Fibroblast of lung (primary cell): ENCODE results near the gene SAPCD2. TPM values are rescaled to one million over a fixed set of nuclear protein-coding genes. Genes with fewer than 3 reads are reported as not detected.

ENCODE experiments used
- DNase-seq, 2 donors: peaks; one replicate each; pipeline versions ENCODE4 v3.0.0 to v3.0.0-alpha.2; 2010; ENCODE audit warnings: low read depth in 2 of 2
- H2AFZ ChIP-seq: 2 replicates; pipeline ENCODE4 v1.5.1; 2012; ENCODE audit warnings: low read length, control low read depth, inconsistent platforms
- H3K27ac ChIP-seq: 2 replicates; pipeline ENCODE4 v1.5.1; 2011; ENCODE audit warnings: low read length, control low read depth; ENCODE audit not compliant: insufficient read depth
- H3K27me3 ChIP-seq: 2 replicates; pipeline ENCODE4 v1.5.1; 2011; ENCODE audit warnings: mild to moderate bottlenecking, low read length; ENCODE audit not compliant: control insufficient read depth, insufficient read depth
- H3K36me3 ChIP-seq: 2 replicates; pipeline ENCODE4 v1.5.1; 2011; ENCODE audit warnings: low read length; ENCODE audit not compliant: control insufficient read depth, insufficient read depth
- H3K4me1 ChIP-seq: 2 replicates; pipeline ENCODE4 v1.5.1; 2011; ENCODE audit warnings: low read length; ENCODE audit not compliant: control insufficient read depth, insufficient read depth; ENCODE audit errors: extremely low read depth
- H3K4me2 ChIP-seq: 2 replicates; pipeline ENCODE4 v1.5.1; 2011; ENCODE audit warnings: low read length, control low read depth; ENCODE audit not compliant: insufficient read depth; ENCODE audit errors: extremely low read depth
- H3K4me3 ChIP-seq, 4 experiments: fragments of 200-600 bp in 1 of 4; sonication (generic) in 1 of 4; replicated peaks in 1 of 4; 2 replicates each; pipeline ENCODE4 v1.5.1; 2011 to 2016; ENCODE audit warnings: low read length in 4 of 4, low read depth in 3 of 4, mild to moderate bottlenecking in 3 of 4, control low read depth in 2 of 4, inconsistent platforms in 1 of 4, mixed read lengths in 1 of 4; ENCODE audit not compliant: insufficient read depth in 1 of 4; ENCODE audit errors: control extremely low read depth in 1 of 4
- H3K79me2 ChIP-seq: 2 replicates; pipeline ENCODE4 v1.5.1; 2012; ENCODE audit warnings: mild to moderate bottlenecking, low read length, inconsistent platforms; ENCODE audit not compliant: control insufficient read depth, insufficient read depth
- H3K9ac ChIP-seq: 2 replicates; pipeline ENCODE4 v1.5.1; 2011; ENCODE audit warnings: mild to moderate bottlenecking, low read length, control low read depth; ENCODE audit not compliant: insufficient read depth
- H3K9me3 ChIP-seq: 2 replicates; pipeline ENCODE4 v1.5.1; 2012; ENCODE audit warnings: low read depth, low read length; ENCODE audit not compliant: control insufficient read depth, insufficient read depth
- H4K20me1 ChIP-seq: 2 replicates; pipeline ENCODE4 v1.5.1; 2011; ENCODE audit warnings: low read length; ENCODE audit not compliant: control insufficient read depth, insufficient read depth; ENCODE audit errors: extremely low read depth
- EZH2 ChIP-seq: IDR thresholded peaks from 2 replicates; pipeline ENCODE4 v1.5.1; 2012; ENCODE audit warnings: low read length, control low read depth, mild to moderate bottlenecking; ENCODE audit errors: missing control alignments
- polyA plus RNA-seq, 2 donors: library from polyadenylated mRNA; depleted of rRNA in 1 of 2; stranded (reverse) in 1 of 2; unstranded in 1 of 2; fragments of >200 nt; gene quantifications; 2 replicates each; pipeline ENCODE4 v1.2.1, GENCODE V29; 2011 to 2012; ENCODE audit warnings: missing spikeins in 1 of 2
- total RNA-seq: library from RNA; depleted of rRNA; stranded (reverse); fragments of >200 nt; gene quantifications from 2 replicates; pipeline ENCODE4 v1.2.1, GENCODE V29; 2014
- TF ChIP-seq, protein P1 (sequence below), 2 donors: IDR thresholded peaks in 1 of 2; conservative IDR thresholded peaks in 1 of 2; 1 replicate in 1 of 2; 2 replicates in 1 of 2; pipeline ENCODE4 v1.5.1; 2011 to 2012; ENCODE audit warnings: low read length in 2 of 2, control low read depth in 1 of 2, inconsistent platforms in 1 of 2, low read depth in 1 of 2, mild to moderate bottlenecking in 1 of 2

The SAPCD2 gene
- total and polyA plus RNA-seq, 2 donors (not counting 1 experiment from before 2014, with no cell fraction given): 0.85 to 2.8 TPM

DNA sequence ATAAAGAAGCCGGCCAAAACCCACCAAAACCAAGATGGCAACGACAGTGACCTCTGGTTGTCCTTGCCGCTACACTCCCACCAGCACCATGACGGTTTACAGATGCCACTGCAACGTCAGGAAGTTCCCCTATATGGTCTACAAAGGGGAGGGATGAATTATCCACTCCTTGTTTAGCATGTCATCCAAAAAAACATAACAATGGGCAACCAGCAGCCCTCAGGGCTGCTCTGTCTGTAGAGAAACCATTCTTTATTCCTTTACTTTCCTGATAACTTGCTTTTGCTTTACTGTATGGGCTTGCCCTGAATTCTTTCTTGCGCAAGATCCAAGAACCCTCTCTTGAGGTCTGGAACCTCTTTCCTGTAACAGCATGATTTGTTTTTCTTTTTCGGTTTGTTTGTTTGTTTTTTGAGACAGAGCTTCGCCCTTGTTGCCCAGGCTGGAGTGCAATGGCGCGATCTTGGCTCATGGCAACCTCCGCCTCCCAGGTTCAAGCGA, 5.0 kb upstream of the SAPCD2 start:
- no peak overlapping the region for H2AFZ ChIP-seq
- H3K27ac ChIP-seq: no peak overlapping the region
- H3K79me2 ChIP-seq: peaks cover 22% of the 10 kb centered on the region
- H3K4me2 ChIP-seq: no peak overlapping the region
- H3K27me3 ChIP-seq: no peaks in the 10 kb centered on the region
- no peak for DNase-seq
- no peak overlapping the region for H3K9ac ChIP-seq
- no peak overlapping the region for H3K4me3 ChIP-seq
- peaks cover 18% of the 10 kb centered on the region for H3K36me3 ChIP-seq
- H4K20me1 ChIP-seq: no peaks in the 10 kb centered on the region
- no peaks in the 10 kb centered on the region for H3K9me3 ChIP-seq
- H3K4me1 ChIP-seq: peaks cover 13% of the 10 kb centered on the region
- TF ChIP-seq, protein P1, sequence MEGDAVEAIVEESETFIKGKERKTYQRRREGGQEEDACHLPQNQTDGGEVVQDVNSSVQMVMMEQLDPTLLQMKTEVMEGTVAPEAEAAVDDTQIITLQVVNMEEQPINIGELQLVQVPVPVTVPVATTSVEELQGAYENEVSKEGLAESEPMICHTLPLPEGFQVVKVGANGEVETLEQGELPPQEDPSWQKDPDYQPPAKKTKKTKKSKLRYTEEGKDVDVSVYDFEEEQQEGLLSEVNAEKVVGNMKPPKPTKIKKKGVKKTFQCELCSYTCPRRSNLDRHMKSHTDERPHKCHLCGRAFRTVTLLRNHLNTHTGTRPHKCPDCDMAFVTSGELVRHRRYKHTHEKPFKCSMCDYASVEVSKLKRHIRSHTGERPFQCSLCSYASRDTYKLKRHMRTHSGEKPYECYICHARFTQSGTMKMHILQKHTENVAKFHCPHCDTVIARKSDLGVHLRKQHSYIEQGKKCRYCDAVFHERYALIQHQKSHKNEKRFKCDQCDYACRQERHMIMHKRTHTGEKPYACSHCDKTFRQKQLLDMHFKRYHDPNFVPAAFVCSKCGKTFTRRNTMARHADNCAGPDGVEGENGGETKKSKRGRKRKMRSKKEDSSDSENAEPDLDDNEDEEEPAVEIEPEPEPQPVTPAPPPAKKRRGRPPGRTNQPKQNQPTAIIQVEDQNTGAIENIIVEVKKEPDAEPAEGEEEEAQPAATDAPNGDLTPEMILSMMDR (conservative IDR thresholded peaks at IDR 0.05 in 1 of 2, IDR thresholded peaks at IDR 0.05 in 1 of 2; ENCODE audit: low read depth in 1 of 2, low read length in 2 of 2): no peak
- no peak for TF ChIP-seq EZH2

- Histone ChIP-seq H2AFZ (no peak overlapping the region), H3K4me3 (no peak overlapping the region), H3K27ac (no peak overlapping the region), H3K4me1 (peaks cover 13% of the 10 kb centered on the region), H3K79me2 (peaks cover 18% of the 10 kb centered on the region), H4K20me1 (no peaks in the 10 kb centered on the region), H3K9me3 (no peaks in the 10 kb centered on the region), H3K9ac (no peak overlapping the region), H3K36me3 (peaks cover 14% of the 10 kb centered on the region), H3K27me3 (no peaks in the 10 kb centered on the region), H3K4me2 (no peak overlapping the region)
- DNase-seq: no peak
- TF ChIP-seq, protein P1 (conservative IDR thresholded peaks at IDR 0.05 in 1 of 2, IDR thresholded peaks at IDR 0.05 in 1 of 2; ENCODE audit: low read depth in 1 of 2, low read length in 2 of 2): no peak
- no peak for TF ChIP-seq EZH2
These were observed 4.4 kb upstream of the SAPCD2 start for GRCh38 chr9:137074657-137075274.

DNA sequence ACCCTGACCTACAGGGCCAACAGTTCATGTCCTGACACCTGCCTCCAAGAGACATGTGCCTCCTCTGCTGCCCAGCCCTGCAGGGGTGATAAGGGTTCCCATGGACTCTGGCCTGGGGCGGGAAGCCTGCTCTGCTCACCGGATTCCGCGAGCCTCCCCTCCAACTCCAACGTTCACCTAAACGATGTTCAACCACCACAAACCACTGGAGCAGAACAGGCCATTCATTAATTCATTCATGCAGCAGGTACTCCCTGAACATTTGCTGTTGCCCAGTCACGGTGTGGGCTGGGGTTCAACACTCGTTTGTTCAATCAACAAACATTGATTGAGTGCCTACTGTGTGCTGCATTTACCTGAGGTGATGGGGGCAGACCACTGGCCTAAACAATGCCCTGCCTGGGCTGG, 3.6 kb upstream of the SAPCD2 start:
- Histone ChIP-seq H3K9me3 (no peaks in the 10 kb centered on the region), H4K20me1 (no peaks in the 10 kb centered on the region)
- TF ChIP-seq, protein P1 (conservative IDR thresholded peaks at IDR 0.05 in 1 of 2, IDR thresholded peaks at IDR 0.05 in 1 of 2; ENCODE audit: low read depth in 1 of 2, low read length in 2 of 2): no peak
- TF ChIP-seq EZH2: no peak

More for the DNA sequence above, 3.6 kb upstream of the SAPCD2 start:
- H2AFZ ChIP-seq: no peak overlapping the region
- peaks cover 7% of the 10 kb centered on the region for H3K36me3 ChIP-seq
- no peak overlapping the region for H3K27ac ChIP-seq
- H3K4me1 ChIP-seq: peaks cover 18% of the 10 kb centered on the region
- H3K4me2 ChIP-seq: no peak overlapping the region
- H3K27me3 ChIP-seq: no peaks in the 10 kb centered on the region
- peaks cover 11% of the 10 kb centered on the region for H3K79me2 ChIP-seq
- no peak overlapping the region for H3K9ac ChIP-seq
- no peak overlapping the region for H3K4me3 ChIP-seq
- DNase-seq: no peak
